ENCODE data around the gene ZNF695. TPM values are rescaled to one million over a fixed set of nuclear protein-coding genes. Genes with fewer than 3 reads are reported as not detected.

Gene ZNF695
- total and polyA plus RNA-seq, 9 of the 15 experiments (the other 6 are each of a cell fraction or from before 2014, with no cell fraction given): 8.7 to 15.2 (median 10.9) TPM

- TF ChIP-seq, protein P1, sequence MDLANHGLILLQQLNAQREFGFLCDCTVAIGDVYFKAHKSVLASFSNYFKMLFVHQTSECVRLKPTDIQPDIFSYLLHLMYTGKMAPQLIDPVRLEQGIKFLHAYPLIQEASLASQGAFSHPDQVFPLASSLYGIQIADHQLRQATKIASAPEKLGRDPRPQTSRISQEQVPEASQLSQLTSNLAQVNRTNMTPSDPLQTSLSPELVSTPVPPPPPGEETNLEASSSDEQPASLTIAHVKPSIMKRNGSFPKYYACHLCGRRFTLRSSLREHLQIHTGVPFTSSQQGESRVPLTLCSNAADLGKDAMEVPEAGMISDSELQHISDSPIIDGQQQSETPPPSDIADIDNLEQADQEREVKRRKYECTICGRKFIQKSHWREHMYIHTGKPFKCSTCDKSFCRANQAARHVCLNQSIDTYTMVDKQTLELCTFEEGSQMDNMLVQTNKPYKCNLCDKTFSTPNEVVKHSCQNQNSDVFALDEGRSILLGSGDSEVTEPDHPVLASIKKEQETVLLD (IDR thresholded peaks at IDR 0.05): no peak
- TF ChIP-seq, protein P2, sequence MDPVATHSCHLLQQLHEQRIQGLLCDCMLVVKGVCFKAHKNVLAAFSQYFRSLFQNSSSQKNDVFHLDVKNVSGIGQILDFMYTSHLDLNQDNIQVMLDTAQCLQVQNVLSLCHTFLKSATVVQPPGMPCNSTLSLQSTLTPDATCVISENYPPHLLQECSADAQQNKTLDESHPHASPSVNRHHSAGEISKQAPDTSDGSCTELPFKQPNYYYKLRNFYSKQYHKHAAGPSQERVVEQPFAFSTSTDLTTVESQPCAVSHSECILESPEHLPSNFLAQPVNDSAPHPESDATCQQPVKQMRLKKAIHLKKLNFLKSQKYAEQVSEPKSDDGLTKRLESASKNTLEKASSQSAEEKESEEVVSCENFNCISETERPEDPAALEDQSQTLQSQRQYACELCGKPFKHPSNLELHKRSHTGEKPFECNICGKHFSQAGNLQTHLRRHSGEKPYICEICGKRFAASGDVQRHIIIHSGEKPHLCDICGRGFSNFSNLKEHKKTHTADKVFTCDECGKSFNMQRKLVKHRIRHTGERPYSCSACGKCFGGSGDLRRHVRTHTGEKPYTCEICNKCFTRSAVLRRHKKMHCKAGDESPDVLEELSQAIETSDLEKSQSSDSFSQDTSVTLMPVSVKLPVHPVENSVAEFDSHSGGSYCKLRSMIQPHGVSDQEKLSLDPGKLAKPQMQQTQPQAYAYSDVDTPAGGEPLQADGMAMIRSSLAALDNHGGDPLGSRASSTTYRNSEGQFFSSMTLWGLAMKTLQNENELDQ (CRISPR knock-in tag; IDR thresholded peaks at IDR 0.05; ENCODE audit: borderline replicate concordance): no peak
- TF ChIP-seq, protein P3, sequence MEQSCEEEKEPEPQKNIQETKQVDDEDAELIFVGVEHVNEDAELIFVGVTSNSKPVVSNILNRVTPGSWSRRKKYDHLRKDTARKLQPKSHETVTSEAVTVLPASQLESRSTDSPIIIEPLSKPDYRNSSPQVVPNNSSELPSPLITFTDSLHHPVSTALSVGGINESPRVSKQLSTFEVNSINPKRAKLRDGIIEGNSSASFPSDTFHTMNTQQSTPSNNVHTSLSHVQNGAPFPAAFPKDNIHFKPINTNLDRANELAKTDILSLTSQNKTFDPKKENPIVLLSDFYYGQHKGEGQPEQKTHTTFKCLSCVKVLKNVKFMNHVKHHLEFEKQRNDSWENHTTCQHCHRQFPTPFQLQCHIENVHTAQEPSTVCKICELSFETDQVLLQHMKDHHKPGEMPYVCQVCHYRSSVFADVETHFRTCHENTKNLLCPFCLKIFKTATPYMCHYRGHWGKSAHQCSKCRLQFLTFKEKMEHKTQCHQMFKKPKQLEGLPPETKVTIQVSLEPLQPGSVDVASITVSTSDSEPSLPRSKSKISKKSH (CRISPR knock-in tag; IDR thresholded peaks at IDR 0.05): no peak
- TF ChIP-seq E2F8 (IDR thresholded peaks at IDR 0.05; ENCODE audit: low read depth, partially characterized antibody): no peak
- no peak for TF ChIP-seq ZBTB43 (CRISPR knock-in tag; IDR thresholded peaks at IDR 0.05)
- no peak for TF ChIP-seq FOXK1 (CRISPR knock-in tag; IDR thresholded peaks at IDR 0.05; ENCODE audit: borderline replicate concordance)
- peak in 1 of 2 experiments; percentile 51; a peak in 1 of 4 replicates for TF ChIP-seq SIN3A (IDR thresholded peaks at IDR 0.05; ENCODE audit: borderline replicate concordance in 2 of 2, control insufficient read depth in 1 of 2, low read depth in 2 of 2, low read length in 2 of 2)
- no peak for TF ChIP-seq ZZZ3 (IDR thresholded peaks at IDR 0.05)
- TF ChIP-seq NRF1 (conservative IDR thresholded peaks at IDR 0.05 in 1 of 2, IDR thresholded peaks at IDR 0.05 in 1 of 2): peak; percentile 75 to 76
- no peak for TF ChIP-seq RBM14 (IDR thresholded peaks at IDR 0.05; ENCODE audit: borderline replicate concordance, insufficient read depth, low read depth, low read length)
- peak; percentile 82; the same call in 1 of the 2 replicates for TF ChIP-seq PHF8 (IDR thresholded peaks at IDR 0.05; ENCODE audit: borderline replicate concordance, low read length)
- TF ChIP-seq POLR3G (IDR thresholded peaks at IDR 0.05; ENCODE audit: extremely low read depth, insufficient read length, insufficient replicate concordance): no peak
- TF ChIP-seq ZFX (CRISPR knock-in tag; IDR thresholded peaks at IDR 0.05): peak; percentile 94
- 0 out of 2 replicates have a peak, but pooled peaks have one; percentile 6 for TF ChIP-seq ETV1 (tag; conservative IDR thresholded peaks at IDR 0.05; ENCODE audit: low read depth)
- no peak for TF ChIP-seq SRSF9 (IDR thresholded peaks at IDR 0.05; ENCODE audit: borderline replicate concordance, low read depth, low read length)
Measured at GRCh38 chr1:247007511-247008405, at the start of gene ZNF695 (continued).

Measured in K562 (cell line).